Ishikawa (cell line): ENCODE measurements around the gene CEACAM5.

Source experiments
- CEBPB ChIP-seq: IDR thresholded peaks from 2 replicates; pipeline ENCODE4 v1.6.1; 2012
- CREB1 ChIP-seq: IDR thresholded peaks from 2 replicates; pipeline ENCODE4 v1.6.1; 2012; ENCODE audit warnings: low read depth
- EGR1 ChIP-seq: IDR thresholded peaks from 2 replicates; pipeline ENCODE4 v1.6.1; 2012
- EP300 ChIP-seq: IDR thresholded peaks from 2 replicates; pipeline ENCODE4 v1.6.1; 2012; ENCODE audit warnings: borderline replicate concordance
- FOXM1 ChIP-seq: IDR thresholded peaks from 2 replicates; pipeline ENCODE4 v1.6.1; 2012; ENCODE audit warnings: low read depth, borderline replicate concordance
- MAX ChIP-seq: IDR thresholded peaks from 2 replicates; pipeline ENCODE4 v1.6.1; 2012
- NFIC ChIP-seq: IDR thresholded peaks from 2 replicates; pipeline ENCODE4 v1.6.1; 2012
- RAD21 ChIP-seq: IDR thresholded peaks from 2 replicates; pipeline ENCODE4 v1.6.1; 2012; ENCODE audit warnings: low read depth
- TAF1 ChIP-seq: IDR thresholded peaks from 2 replicates; pipeline ENCODE4 v1.6.1; 2012; ENCODE audit warnings: low read depth, mild to moderate bottlenecking
- TCF12 ChIP-seq: IDR thresholded peaks from 2 replicates; pipeline ENCODE4 v1.6.1; 2012; ENCODE audit warnings: low read depth
- TEAD4 ChIP-seq: IDR thresholded peaks from 2 replicates; pipeline ENCODE4 v1.6.1; 2012
- USF1 ChIP-seq: IDR thresholded peaks from 2 replicates; pipeline ENCODE4 v1.6.1; 2012
- YY1 ChIP-seq: IDR thresholded peaks from 2 replicates; pipeline ENCODE4 v1.6.1; 2012; ENCODE audit warnings: low read depth
- ZBTB7A ChIP-seq: IDR thresholded peaks from 2 replicates; pipeline ENCODE4 v1.6.1; 2012; ENCODE audit warnings: low read depth
- TF ChIP-seq, protein P1 (sequence below): IDR thresholded peaks from 2 replicates; pipeline ENCODE4 v1.6.1; 2012; ENCODE audit warnings: low read depth, mild to moderate bottlenecking

The CEACAM5 gene

DNA sequence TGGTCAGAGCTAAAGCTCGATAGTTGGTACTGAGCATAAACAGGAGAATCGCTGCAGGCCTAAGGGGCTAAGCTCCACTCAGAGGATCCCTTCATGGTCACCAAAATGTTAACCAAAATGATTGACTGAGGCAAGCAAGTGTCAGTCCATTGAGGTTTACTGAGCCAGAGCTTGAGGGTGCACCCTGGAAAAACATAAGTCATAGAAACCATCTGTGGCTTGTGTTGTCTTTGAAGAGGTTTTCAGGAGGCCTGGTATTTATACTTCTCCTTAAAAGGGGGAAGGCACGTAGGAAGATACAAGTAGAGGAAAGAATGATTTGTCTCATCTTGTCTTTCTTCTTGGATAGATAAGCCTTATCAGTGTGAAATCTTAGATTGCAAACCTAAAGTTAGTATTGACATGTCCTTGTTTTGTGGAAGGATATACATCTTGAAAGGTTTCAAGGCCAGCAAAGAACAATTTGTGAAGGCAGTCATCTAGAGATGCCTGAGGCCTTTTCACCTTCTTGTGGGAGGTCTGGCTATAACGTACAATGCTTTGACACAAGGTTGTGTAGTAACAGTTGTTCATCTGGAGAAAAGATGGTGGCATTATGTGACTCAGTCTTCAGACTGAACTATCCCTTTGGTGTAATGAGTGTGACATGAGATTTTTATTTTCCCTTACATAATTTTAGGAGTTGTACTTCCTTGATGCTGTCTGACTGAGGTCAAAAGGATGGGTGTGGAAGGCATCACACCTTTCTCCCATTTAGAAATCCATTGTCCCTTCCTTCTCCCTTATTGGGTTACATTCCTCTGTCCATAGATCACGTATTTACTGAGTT is 32.2 kb downstream of the CEACAM5 start:
- TF ChIP-seq YY1, result no peak
- no peak for TF ChIP-seq EP300
- TF ChIP-seq CREB1, result no peak
- no peak for TF ChIP-seq TEAD4
- no peak for TF ChIP-seq CEBPB
- TF ChIP-seq ZBTB7A, result no peak
- no peak for TF ChIP-seq USF1
- no peak for TF ChIP-seq RAD21
- TF ChIP-seq FOXM1, result no peak
- no peak for TF ChIP-seq EGR1
- no peak for TF ChIP-seq MAX
- TF ChIP-seq TAF1, result no peak
- TF ChIP-seq, protein P1, sequence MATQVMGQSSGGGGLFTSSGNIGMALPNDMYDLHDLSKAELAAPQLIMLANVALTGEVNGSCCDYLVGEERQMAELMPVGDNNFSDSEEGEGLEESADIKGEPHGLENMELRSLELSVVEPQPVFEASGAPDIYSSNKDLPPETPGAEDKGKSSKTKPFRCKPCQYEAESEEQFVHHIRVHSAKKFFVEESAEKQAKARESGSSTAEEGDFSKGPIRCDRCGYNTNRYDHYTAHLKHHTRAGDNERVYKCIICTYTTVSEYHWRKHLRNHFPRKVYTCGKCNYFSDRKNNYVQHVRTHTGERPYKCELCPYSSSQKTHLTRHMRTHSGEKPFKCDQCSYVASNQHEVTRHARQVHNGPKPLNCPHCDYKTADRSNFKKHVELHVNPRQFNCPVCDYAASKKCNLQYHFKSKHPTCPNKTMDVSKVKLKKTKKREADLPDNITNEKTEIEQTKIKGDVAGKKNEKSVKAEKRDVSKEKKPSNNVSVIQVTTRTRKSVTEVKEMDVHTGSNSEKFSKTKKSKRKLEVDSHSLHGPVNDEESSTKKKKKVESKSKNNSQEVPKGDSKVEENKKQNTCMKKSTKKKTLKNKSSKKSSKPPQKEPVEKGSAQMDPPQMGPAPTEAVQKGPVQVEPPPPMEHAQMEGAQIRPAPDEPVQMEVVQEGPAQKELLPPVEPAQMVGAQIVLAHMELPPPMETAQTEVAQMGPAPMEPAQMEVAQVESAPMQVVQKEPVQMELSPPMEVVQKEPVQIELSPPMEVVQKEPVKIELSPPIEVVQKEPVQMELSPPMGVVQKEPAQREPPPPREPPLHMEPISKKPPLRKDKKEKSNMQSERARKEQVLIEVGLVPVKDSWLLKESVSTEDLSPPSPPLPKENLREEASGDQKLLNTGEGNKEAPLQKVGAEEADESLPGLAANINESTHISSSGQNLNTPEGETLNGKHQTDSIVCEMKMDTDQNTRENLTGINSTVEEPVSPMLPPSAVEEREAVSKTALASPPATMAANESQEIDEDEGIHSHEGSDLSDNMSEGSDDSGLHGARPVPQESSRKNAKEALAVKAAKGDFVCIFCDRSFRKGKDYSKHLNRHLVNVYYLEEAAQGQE, result no peak
- TF ChIP-seq NFIC, result no peak
- TF ChIP-seq TCF12, result no peak

DNA sequence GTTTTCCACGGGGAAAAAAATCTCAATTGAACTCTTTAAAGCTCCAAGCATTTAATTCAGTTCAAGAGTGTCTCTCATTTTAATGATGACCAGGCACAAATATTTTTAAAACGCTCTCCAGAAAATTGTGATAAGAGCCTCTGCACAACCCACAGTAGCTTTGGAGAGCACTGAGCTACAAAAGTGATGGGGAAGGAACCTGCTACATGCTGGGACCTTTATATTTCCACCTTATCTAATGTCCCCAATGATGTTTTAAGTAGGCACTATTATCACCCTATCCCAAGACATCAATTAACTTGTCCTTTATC is 32.8 kb downstream of the CEACAM5 start:
- TF ChIP-seq TEAD4 (no peak), FOXM1 (no peak), USF1 (no peak), TAF1 (no peak), CREB1 (no peak), EP300 (no peak), RAD21 (no peak), NFIC (no peak)
- TF ChIP-seq, protein P1, result no peak

DNA sequence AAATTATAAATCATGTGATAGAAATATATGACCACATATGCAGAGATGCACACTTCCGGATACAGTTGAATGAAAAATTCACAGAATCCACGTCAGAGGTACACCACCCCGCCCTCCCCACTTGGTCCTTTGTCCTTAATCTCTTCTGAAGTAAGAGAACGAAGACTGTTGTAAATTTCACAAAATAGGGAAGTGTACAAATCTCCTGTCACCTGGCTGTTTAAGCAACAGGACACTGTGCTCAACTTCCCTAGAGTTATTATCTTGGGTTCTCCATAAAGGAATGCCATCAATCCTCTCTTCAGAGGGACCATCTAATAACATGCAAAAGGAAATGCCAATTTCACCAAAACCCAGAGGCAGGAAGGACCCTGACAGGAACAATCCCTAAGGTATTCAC is 36.4 kb downstream of the CEACAM5 start:
- no peak for TF ChIP-seq ZBTB7A
- no peak for TF ChIP-seq FOXM1
- TF ChIP-seq EGR1, result no peak
- TF ChIP-seq NFIC, result no peak
- no peak for TF ChIP-seq USF1
- no peak for TF ChIP-seq CREB1
- TF ChIP-seq MAX, result no peak
- TF ChIP-seq, protein P1, result no peak
- TF ChIP-seq EP300, result no peak
- no peak for TF ChIP-seq YY1

GRCh38 chr19:41745756-41746155 is 37.3 kb downstream of the CEACAM5 start:
- no peak for TF ChIP-seq TAF1
- no peak for TF ChIP-seq MAX
- no peak for TF ChIP-seq TCF12
- no peak for TF ChIP-seq RAD21
- no peak for TF ChIP-seq EGR1
- TF ChIP-seq CREB1, result no peak
- TF ChIP-seq ZBTB7A, result no peak
- TF ChIP-seq CEBPB, result no peak
- TF ChIP-seq USF1, result no peak
- TF ChIP-seq EP300, result no peak
- no peak for TF ChIP-seq YY1
